Medulla oblongata (tissue), 1 donor: ENCODE measurements around the gene AUTS2.
A peak's percentile ranks its signal among the peaks of the same experiment; 100 is the strongest.

Experiments
- DNase-seq: peaks from one replicate; pipeline ENCODE4 v3.0.0-alpha.2; 2015; ENCODE audit errors: extremely low spot score

AUTS2 gene

GRCh38 chr7:69722843-69723242 is 124.6 kb downstream of the AUTS2 start:
- DNase-seq, result no peak

GRCh38 chr7:69723663-69724062 is 125.4 kb downstream of the AUTS2 start:
- no peak for DNase-seq

- no peak for DNase-seq
Measured at GRCh38 chr7:69728304-69728703, 130.0 kb downstream of the AUTS2 start.

GRCh38 chr7:69732203-69732602 is 133.9 kb downstream of the AUTS2 start:
- DNase-seq, result no peak

- no peak for DNase-seq
Measured at GRCh38 chr7:69735582-69735981, 137.3 kb downstream of the AUTS2 start.

GRCh38 chr7:69736126-69736810 is 138.0 kb downstream of the AUTS2 start:
- no peak for DNase-seq

GRCh38 chr7:69738396-69738951 is 140.2 kb downstream of the AUTS2 start:
- DNase-seq, result no peak

- no peak for DNase-seq
Measured at GRCh38 chr7:69739190-69739589, 140.9 kb downstream of the AUTS2 start.

GRCh38 chr7:69739931-69740431 is 141.7 kb downstream of the AUTS2 start:
- DNase-seq, result peak; percentile 56

GRCh38 chr7:69742237-69742636 is 144.0 kb downstream of the AUTS2 start:
- no peak for DNase-seq

- no peak for DNase-seq
Measured at GRCh38 chr7:69743436-69743835, 145.2 kb downstream of the AUTS2 start.

- no peak for DNase-seq
Measured at GRCh38 chr7:69744026-69744425, 145.8 kb downstream of the AUTS2 start.

GRCh38 chr7:69746383-69746782 is 148.1 kb downstream of the AUTS2 start:
- no peak for DNase-seq

- no peak for DNase-seq
Measured at GRCh38 chr7:69747144-69747543, 148.9 kb downstream of the AUTS2 start.

GRCh38 chr7:69748530-69748929 is 150.3 kb downstream of the AUTS2 start:
- no peak for DNase-seq

- no peak for DNase-seq
Measured at GRCh38 chr7:69749372-69749979, 151.2 kb downstream of the AUTS2 start.

GRCh38 chr7:69749994-69750393 is 151.7 kb downstream of the AUTS2 start:
- DNase-seq, result no peak

GRCh38 chr7:69751026-69751425 is 152.8 kb downstream of the AUTS2 start:
- DNase-seq, result no peak

GRCh38 chr7:69753981-69754380 is 155.7 kb downstream of the AUTS2 start:
- no peak for DNase-seq

- DNase-seq, result no peak
Measured at GRCh38 chr7:69754476-69754875, 156.2 kb downstream of the AUTS2 start.

GRCh38 chr7:69756235-69756634 is 158.0 kb downstream of the AUTS2 start:
- DNase-seq, result peak; percentile 22

- no peak for DNase-seq
Measured at GRCh38 chr7:69757528-69757927, 159.3 kb downstream of the AUTS2 start.

- no peak for DNase-seq
Measured at GRCh38 chr7:69757981-69758430, 159.7 kb downstream of the AUTS2 start.
